HG03558 (cell line): Measurements from ENCODE around the gene NR5A2.

ENCODE experiments used
- ATAC-seq: cut with Tn5 transposase; IDR thresholded peaks from one replicate; pipeline ENCODE4 v1.9.1; 2021; ENCODE audit warnings: moderate number of reproducible peaks; ENCODE audit not compliant: unreplicated experiment; ENCODE audit errors: extremely low read depth

NR5A2 gene

GRCh38 chr1:200226268-200226968 lies 198.9 kb downstream of the NR5A2 start:
- ATAC-seq = no peak

DNA sequence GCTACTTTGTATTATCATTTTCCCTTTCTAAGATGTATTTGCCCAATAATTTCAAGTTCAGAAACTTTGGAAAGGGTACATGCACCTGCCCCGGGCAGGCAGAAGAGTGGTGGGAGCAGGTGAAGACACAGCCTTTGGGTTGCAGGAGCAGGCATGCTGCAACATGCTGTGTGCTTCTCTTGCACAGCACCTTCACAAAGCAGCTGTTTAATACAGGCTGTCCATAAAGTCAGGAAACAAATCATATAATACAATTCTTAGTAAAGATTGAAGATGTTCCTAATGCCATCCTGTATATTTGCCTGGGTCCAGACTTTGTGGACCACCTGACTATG lies 199.4 kb downstream of the NR5A2 start:
- no peak for ATAC-seq
